Stimulated activated CD8-positive, alpha-beta memory T cell treated with anti-CD3 and anti-CD28 coated beads, Interleukin-4, amount 100 ng/mL, for 1 hour (primary cell): ENCODE data around the gene TNS1.

Experiments
- DNase-seq, 2 donors: peaks; one replicate each; pipeline ENCODE4 v3.0.0-alpha.2; 2020; ENCODE audit warnings: low read depth in 2 of 2, low spot score in 1 of 2

TNS1 gene

DNA sequence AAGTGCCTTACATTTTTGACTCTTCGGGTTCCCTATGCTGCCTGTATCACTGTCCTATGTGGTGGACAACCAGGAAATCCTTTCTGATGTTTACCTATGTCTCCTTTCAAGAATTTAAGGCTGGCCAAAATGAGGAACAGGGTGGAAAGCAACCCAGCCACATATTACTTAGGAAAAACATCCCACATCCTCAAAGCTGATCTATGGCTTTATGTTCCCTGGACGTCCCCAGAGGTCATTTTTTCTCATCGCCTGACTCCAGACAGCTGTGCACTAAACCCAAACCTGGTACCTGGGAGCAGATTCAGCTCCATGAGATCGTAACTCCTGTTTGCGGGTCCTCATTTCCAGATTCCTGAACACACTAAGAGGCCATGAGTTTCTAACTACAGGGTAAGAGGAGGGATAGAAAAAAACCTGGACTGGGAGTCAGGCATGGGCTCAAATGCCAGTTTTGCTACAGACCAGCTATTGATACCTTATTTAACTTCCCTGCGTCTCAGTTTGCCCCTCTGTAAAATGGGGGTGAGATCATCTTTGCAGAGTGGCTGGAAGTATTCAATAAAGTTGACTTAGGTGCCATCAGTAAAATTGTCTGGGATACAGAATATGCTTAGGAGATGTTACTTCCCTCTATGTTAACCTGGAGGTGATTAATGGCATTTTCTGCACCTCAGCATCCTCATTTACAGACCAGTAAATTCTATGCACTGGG, 70.8 kb downstream of the TNS1 start:
- DNase-seq = no peak

DNA sequence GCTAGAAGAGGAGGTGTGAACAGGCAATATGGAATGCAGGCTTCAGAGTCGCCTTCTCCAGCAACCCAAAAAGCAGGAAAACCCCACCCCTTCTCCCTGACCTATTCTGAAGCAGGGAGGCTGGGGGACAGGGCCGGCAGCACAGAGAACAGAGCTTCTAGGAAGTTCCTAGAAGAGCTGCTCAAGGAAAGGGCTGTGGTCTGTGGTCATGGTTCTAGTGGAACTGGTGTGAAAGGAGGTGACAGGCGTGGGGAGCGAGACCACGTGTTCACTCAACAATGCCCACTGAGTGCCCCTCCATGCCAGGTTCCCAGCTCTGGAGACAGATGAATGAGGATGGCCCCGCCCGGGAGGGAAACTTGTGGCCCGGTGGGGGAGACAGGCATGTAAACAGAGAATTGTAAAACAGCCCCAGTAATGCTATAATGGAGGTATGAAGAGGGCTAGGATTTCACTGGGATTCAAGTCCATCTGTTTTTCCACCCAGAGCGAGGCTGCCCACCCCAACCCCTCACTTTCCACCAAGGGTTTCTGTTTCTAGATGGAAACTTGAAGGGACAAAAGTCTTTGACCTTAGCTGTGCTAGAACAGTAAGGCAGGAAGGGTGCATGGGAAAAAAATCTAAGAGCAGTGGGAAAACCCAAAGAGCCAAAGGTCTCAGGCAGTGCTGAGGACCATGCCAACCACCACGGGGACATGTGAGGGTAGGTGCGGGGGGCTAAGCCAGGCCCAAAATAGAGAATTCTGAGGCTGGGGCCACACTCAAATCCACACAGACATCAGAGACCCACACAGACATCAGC, 71.8 kb downstream of the TNS1 start:
- no peak for DNase-seq

DNA sequence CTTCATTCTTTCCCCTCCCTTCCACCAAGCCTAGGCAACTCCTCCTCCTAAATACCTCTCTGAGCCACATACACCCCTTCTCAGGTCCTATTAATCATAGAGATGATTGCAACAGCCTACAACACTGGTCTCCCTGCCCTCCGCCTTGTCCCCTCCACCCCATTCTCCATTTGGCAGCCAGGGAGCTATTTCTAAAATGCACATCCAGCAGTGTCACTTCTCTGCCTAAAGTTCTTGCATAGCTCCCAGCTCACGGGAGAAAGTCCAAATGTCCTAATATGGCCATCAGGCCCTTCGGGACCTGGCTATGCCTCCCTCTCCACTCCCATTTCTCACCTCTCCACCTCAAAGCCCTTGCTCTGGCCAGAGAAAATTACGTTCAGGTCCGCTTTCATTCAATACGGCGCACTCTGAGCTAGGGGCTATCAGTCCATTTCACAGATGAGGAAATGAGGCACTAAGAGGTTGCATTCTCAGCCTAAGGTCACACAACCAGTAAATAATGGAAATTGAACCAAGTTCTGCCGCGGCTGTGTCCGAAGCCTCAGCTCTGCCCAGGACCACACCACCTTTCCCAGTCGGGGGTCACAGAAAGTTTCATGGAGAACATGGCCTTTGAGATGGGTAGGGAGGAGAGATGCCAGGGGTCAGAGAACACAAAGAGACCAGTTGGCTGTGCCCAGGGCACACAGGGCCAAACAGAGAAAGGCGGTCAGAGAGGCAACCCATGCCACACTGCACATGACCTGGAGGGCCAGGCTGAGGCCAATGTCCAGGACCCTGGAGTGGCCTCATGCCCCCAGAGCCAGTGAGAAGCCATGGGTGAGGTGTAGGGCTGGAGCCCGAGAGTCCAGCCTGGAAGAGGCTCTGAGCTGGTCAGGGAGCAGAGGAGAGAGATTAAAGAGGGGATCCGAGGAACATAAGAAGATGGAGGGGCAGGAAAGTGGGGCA, 72.8 kb downstream of the TNS1 start:
- no peak for DNase-seq

DNA sequence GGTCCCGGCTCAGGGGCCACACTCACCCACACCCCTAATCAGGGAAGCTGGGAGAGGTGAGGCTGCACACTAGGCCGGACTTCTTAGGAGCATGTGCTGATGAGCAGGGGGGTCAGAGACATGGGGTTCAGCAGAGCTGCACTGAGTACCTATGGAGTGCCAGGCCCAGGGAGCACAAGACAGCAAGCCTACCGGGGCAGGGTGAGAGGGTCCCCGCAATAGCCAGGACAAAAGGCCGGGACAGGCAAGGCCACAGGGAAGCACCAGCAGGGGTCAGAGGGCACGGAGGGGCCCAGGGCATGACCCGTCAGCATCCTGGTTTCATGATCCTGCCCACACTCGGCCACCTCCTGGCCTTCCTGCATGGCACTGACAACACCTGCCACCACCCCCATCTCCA, 73.5 kb downstream of the TNS1 start:
- no peak for DNase-seq

DNA sequence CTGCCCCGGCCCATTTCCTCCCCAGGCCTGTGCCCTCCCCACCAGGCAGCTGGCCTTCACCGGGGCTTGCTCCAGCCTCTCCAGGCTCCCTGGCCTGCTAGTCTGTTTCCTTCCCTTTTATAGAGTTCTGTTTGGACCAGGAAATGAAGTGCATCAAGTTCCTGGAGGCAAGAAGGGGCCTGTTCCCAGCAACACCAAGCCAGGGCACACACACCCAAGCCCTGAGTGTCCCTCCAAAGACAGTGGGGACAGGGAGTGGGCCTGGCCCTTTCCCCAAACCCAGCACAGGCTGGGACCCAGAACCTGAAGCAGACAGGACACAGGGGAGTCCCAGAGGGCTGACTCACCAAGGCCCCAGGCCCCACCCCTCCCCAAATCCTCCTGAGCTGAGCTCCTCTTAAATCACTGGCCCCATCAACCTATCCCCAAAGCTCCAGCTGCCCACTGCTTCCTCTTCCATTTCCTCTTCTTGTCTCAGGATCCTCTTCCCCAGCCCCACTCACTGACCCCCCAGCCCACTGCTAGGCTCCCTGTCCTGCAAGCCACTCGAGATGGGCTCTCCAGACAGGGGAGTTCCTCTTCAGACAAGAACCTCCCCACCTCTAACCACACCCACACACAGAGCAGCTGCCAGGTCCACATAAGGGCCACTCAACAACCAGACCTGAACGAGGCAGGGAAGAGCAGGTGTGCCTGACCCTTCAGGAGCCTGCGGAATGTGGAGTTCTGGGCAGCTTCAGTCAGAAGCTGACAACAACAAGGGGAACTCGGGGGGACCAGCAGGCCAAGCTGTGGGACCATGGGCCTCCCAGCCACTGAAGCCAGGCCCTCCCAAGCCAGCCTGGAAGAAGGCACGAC, 74.2 kb downstream of the TNS1 start:
- no peak for DNase-seq

DNA sequence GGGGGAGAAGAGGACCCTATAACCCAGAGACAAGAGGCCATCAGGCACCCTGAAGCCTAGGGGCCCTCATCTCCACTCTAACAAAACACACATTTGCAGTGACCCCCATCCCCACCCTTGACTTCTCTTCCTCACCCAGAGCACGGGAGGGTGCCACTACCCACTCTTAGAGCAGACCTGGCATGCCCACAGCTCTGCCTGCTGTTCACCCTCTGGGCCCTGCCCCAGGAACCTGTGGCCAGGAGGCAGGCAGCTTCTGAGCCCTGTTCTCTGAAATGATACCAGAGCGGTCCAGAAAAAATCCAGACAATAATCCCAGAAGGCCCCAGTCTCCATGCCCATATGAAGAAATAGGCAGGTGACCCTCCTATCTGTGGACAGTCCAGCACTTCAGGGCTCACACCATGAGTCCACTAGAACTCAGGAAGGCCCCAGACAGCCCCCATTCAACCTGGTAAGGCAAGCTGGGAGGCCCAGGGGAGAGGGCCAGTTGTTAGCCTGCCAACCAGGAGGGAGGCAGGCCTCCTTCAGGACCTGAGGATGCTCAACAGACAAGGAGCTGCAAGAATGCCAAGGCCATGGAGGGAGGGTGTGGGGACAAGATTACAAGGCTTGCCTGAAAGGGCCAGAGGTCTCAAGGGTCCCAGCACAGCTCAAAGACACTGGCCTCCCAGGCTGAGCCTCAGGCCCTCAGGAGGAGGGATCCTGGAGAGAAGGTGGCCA, 75.0 kb downstream of the TNS1 start:
- no peak for DNase-seq

DNA sequence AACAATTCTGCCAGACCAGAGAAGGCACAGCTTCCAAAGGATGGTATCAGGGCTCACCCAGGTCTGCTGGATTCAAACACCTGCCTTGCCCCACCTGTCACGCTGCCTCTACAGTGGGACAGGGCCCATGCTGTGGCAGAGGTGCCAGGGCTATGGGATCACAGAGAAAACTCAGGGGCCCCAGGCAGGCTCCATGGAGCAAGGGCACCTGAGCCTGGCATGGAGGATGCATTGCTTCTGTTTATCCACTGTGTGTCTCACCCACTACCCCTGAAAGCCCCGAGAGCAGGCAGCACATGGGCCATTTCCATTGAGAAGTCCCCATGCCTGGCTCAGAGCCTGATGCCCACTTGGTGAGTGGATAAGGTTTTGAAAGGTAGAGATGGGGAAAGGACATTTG, 76.0 kb downstream of the TNS1 start:
- no peak for DNase-seq

DNA sequence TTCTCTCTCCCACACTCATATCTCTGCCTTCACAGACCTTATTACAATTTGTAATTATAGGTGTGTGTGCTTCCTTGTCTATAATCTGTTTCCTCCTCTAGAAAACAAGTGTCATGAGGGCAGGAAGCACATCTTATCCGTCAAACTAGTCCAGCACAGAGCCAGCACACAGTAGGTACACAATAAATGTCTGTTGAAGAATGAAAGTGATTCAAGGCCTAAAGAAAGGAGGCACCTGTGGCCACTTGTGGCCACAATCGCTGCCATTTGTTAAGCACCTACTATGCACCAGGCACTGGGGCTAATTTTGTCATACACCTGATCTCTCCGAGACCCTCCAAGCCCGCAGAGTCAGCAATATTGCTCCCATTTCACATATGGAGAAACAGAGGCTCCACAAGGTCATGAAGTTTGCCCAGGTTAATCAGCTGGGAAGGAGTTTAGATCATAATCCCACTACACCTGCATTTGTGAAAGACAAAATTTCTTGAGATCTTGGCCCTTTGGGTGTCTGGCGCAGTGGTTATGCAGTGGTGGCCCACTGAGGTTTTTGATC, 78.4 kb downstream of the TNS1 start:
- DNase-seq = no peak

DNA sequence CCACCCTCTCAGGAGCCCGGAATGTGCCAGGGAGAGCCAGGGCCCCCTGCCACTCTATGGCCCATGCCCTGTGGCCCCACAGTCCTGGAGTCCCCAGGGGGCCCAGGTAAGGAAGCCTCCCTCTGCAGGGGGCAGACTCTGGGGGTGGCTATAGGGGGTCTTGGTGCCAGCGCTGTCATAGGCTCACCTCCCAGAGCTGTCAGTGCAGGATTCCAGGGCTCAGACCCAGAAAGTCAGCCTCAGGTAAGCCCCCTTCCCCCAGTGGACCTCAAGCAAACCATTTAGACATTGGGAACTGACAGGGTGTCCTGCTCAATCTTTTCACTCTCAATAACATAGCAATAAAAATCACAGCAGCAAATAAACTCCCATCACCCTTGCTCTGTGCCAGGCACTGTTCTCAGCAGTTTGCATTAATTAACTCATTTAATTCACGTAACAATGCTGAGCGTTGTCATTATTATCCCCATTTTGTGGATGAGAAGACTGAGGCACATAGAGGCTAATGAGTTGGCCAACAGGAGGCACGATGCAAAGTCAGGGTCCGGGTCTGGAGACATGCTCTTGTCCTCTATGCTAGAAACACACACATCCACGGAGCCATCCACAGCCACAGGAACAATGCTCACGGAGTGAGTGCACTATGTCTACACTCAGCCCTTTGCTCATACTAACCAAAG, 79.6 kb downstream of the TNS1 start:
- DNase-seq = no peak

DNA sequence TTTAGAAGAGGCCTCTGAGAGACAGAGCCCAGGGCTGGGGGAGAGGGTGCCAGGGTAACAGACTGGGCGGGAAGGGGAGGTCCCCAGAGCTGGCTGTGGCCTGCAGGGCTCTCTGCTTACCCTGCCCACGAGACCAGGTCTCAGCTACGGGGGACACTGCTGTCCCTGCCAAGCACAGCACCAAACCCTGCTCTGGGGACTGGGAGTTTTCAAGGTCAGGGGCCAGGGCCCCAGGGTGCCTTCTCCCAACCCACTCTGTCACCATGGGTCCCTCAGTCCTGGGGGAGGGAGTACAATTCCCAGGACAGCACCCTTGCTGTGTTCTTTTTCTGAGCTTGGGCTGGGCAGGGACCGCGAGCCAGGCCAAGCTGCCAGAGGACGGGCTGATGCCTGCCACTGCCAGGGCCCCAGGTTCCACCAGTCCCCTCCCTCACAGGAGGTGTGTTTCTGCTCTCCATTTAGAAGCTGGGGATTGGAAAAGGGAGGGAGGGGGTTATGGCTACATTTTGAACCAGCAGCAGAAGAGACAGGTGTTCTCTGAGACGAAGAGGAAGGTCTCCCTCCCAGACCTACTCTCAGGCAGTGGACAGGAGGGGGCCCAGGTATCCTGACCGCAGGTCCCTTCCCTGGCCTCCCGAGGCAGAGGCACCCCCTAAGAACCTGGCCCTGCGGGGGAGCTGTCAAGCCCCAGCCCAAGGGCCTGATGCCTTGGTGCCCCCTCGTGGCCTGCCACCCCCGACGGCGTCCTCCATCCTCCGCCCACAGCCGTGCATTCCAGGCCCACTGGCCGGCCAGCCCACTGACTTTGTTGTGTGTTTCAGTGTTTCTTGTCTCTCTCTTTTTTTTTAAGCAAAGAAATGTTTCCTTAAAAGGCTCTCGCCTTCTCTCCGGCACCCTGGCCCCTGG, 80.4 kb downstream of the TNS1 start:
- no peak for DNase-seq

DNA sequence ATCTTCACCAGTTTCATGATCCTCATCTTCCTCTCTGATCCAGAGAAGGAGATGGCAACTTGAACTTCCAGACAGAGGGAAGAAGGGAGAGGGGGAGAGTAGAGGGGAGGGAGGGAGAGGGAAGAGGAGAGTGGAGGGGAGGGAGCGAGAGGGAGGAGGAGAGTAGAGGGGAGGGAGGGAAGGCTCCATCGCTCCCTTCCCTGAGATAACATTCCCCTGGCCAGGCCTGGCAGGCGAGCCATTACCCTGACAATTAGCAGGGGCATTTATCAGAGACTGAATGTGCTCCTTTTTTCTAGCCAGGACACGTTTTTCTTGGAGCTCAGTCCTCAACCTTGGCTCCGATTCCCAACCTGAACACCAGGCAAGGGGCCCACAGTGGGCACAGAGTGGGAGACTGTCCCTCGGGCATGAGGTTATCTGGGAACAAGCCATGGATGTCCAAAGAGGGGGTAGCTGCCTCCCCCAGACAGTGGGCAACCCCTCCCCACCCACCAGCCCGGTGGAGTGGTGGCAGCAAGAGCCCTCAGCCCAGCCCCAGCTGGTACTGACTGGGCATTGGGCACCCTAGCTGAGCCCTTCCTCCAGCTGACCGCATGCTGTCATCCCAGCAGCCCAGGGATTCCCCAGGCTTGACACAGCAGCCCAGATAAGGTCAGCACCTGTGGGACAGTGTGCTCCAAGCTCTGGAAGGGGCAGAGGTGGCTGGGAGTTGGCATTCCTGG, 81.8 kb downstream of the TNS1 start:
- no peak for DNase-seq

DNA sequence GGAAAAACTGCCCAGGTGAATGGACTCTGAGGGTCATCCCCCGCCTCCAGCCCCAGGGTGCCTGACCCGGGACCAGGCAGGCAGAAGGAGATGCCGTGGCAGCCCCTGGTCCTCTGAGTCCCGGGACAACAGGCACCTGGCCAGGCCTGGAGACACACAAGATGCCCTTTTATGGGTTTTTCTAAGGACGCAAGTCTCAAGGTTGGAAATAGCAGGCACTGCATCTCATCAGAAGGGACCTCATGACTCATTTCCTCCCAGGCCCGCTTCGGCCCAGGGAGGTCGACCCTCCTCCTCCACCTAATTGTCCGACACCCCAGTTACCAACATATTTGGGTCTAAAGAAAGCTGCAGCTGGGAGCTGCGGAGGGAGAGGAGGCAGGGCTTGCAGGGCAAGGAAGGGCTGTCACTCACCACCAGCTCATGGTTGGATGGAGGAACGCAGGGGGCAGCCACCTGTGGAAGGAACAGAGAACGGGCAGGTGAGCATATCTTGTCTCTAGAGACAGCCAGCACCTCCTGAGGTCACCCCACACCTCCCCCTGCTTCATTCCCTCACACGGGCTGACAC, 82.9 kb downstream of the TNS1 start:
- no peak for DNase-seq

DNA sequence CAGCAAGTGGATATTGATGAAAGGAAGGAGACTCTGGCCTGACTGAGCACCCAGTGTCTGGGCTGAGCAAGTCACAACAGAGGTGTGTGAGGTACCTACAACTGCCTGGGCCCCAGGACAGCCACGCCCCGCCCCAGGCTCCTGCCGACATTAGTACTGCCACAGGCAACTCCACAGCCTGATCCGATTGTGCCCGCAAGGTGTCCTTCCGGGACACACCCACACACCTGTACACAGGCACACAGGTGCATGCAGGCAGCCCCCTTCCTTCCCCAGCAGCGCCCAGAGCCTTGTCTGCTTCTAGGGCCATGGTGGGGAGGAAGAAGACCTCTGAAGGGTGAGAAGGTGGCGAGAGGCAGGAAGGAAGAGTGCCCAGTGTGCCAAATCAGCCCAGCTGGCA, 83.6 kb downstream of the TNS1 start:
- no peak for DNase-seq

DNA sequence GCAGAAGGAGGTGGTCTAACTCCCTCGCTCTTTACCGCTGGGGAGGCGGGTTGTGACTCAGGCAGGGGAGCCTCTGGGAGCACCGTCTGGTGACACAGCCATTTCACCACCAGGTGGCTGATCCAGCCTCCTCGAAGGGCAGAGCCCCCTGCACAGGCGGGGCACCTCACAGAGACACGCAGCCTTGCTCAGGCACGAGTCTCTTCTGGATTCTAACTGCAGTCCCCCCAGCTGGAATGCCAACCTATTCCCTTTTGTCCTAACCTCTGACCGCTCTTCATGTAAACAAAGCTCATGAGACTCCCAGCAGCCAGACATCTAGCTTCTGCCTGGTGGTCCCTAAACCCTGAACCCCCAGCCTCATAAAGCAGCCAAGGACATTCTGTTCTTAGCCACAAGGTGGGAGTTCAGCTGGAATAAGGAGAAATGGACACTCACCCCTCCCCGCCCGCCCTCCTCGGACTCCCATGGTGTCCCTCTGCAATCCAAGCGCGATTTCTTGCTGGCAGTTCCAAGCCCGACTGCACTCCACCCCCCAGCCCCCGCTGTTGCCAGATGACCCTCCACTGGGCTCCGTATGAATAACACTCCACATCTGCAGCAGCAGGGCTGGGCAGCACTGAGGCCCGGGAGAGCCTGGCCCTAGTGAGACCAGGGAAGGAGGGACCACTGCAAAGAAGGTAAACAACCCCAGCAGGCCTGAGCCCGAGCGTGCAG, 84.3 kb downstream of the TNS1 start:
- no peak for DNase-seq

DNA sequence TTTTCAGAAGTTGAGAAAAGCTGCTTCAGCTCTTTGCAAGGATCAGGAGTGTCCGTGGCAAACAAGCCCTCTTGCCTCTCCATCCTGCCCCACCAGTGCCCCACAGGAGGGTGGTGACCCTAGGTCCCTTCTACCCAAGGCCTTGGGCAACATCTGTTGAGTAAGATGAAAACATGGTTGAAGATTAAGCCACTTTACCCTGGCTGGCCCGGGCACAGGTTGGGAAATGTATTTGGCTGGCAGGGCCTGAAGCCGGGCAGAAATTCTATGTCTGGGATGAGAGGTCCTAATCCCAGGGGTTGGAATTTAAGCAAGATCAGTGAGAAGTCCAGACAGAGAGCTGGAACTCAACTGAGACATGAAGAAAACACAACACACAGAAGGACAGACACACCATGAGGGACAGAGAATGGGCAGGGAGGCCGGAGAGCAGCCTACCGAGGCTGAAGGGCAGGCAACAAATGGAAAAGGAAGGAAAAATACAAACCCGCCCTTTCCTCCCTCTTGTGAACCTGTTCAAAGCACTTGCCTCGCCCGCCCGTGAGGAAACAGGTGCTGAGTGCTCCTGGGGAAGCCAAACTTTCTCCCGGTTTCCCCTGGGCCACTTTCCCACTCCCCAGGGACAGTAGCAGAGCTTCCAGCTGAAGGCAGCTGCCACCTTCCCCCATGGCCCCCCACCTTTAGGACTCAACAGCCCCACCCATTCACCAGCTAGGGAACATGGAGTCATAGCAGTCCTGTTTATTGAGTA, 86.1 kb downstream of the TNS1 start:
- no peak for DNase-seq

DNA sequence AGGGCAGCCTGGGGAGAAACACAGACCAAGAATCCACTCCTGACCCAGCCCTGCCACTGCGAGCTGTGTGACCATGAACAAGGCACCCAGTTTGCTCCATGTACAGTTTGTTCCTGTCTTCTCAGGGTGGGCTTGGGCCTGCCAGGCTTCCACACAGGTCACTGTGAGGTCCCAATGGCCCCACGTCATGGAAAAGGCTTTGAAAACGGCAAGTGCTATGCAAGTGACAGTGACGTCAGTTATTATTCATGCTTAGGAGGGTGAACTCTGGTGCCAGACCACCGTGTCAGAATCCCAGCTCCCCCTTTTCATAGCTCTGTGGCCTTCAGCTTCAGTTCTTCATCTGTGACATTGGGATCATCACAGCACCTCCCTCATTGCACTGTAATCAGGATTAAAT, 87.1 kb downstream of the TNS1 start:
- no peak for DNase-seq
